Activated B cell treated with CpG ODN at 0.5 μM for 24 hours (primary cell): Measurements from ENCODE around the gene ADI1. TPM values are rescaled to one million over a fixed set of nuclear protein-coding genes. Genes with fewer than 3 reads are reported as not detected.

Experiments
- ATAC-seq: fragments of 200-7000 bp; cut with Tn5 transposase; one replicate; pipeline ENCODE4 v1.10.0; 2021; ENCODE audit warnings: low read depth, mild to moderate bottlenecking, moderate library complexity
- CTCF ChIA-PET: fragments of 350-600 bp; sonication (Branson Sonifier 250); formaldehyde crosslinking; loops from one replicate; lab custom pipeline; 2021; ENCODE audit warnings: antibody characterized with exemption; lab: Charles Lee
- POLR2A ChIA-PET: fragments of 350-600 bp; sonication (Branson Sonifier 250); formaldehyde crosslinking; loops from one replicate; lab custom pipeline; 2021; ENCODE audit warnings: antibody characterized with exemption; lab: Charles Lee
- DNase-seq: peaks from one replicate; pipeline ENCODE4 v3.0.0; 2022
- H3K27ac Mint-ChIP-seq: one replicate; pipeline ENCODE4 v1.8.0; 2020; ENCODE audit warnings: mixed read lengths
- H3K27me3 Mint-ChIP-seq: one replicate; pipeline ENCODE4 v1.8.0; 2021; ENCODE audit warnings: mixed read lengths
- H3K36me3 Mint-ChIP-seq: one replicate; pipeline ENCODE4 v1.8.0; 2021; ENCODE audit warnings: low read depth, mixed read lengths
- H3K4me1 Mint-ChIP-seq: one replicate; pipeline ENCODE4 v1.8.0; 2021; ENCODE audit warnings: mixed read lengths
- H3K4me3 Mint-ChIP-seq: one replicate; pipeline ENCODE4 v1.8.0; 2020; ENCODE audit warnings: mild to moderate bottlenecking, mixed read lengths
- H3K9me3 Mint-ChIP-seq: one replicate; pipeline ENCODE4 v1.8.0; 2020; ENCODE audit warnings: mixed read lengths
- intact Hi-C: fragments of 100-400 bp; cut with micrococcal nuclease; formaldehyde crosslinking; loops from one replicate; pipeline ENCODE4 v1.15.1; 2024
- total RNA-seq: library from RNA; stranded (reverse); gene quantifications from 2 replicates; pipeline ENCODE4 v1.2.3, GENCODE V29; 2022
- TF ChIP-seq, protein P1 (sequence below): fragments of 200-600 bp; IDR thresholded peaks from one replicate; pipeline ENCODE4 v1.8.0; 2022; ENCODE audit warnings: antibody characterized with exemption, mild to moderate bottlenecking

The ADI1 gene
- total RNA-seq, 1 donor from 2014 or later: 20.5 TPM

DNA sequence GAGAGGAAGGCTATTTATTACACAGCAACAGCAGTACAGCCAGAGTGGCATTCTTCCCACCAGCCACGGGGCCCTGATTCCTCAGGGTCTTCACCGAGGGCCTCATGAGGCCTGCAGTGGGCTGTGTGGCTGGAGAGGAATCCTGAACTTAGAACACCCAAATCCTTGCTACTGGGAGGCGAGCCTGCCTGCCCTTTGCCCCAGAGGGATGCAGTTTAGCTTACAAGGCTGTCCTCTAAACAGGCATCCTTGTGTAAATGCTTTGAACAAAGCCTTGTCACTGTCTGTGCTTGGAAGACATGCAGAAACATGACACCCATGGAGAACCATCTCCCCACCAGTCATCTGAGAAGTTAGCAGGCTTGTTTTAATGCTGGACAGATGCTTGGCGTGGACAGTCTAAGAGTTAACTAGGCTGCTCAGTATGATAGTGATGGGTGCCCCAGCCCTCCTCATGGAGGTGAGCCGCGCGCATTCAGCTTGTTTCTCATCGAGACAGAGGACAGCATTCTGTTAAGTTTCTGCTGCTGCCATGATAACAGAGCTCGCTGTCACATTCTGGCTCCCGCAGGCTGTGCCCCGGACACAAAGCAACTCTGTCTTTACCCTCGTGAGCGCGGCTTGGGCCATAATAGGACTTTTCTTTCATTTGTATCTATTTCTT lies 42.9 kb downstream of the ADI1 start:
- DNase-seq (no peak), ATAC-seq (no peak)
- H3K4me3 Mint-ChIP-seq: no peak overlapping the region
- no peaks in the 10 kb centered on the region for H3K9me3 Mint-ChIP-seq
- TF ChIP-seq, protein P1, sequence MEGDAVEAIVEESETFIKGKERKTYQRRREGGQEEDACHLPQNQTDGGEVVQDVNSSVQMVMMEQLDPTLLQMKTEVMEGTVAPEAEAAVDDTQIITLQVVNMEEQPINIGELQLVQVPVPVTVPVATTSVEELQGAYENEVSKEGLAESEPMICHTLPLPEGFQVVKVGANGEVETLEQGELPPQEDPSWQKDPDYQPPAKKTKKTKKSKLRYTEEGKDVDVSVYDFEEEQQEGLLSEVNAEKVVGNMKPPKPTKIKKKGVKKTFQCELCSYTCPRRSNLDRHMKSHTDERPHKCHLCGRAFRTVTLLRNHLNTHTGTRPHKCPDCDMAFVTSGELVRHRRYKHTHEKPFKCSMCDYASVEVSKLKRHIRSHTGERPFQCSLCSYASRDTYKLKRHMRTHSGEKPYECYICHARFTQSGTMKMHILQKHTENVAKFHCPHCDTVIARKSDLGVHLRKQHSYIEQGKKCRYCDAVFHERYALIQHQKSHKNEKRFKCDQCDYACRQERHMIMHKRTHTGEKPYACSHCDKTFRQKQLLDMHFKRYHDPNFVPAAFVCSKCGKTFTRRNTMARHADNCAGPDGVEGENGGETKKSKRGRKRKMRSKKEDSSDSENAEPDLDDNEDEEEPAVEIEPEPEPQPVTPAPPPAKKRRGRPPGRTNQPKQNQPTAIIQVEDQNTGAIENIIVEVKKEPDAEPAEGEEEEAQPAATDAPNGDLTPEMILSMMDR: no peak
- ChIA-PET CTCF (no interaction called here), POLR2A (no interaction called here)
- no peaks in the 10 kb centered on the region for H3K27me3 Mint-ChIP-seq
- no peak overlapping the region for H3K27ac Mint-ChIP-seq
- intact Hi-C loops: no loop called here
- peaks cover 68% of the 10 kb centered on the region for H3K36me3 Mint-ChIP-seq
- H3K4me1 Mint-ChIP-seq: peaks cover 10% of the 10 kb centered on the region

- intact Hi-C loops: no loop called here
- no peaks in the 10 kb centered on the region for H3K27me3 Mint-ChIP-seq
- H3K4me3 Mint-ChIP-seq: no peak overlapping the region
- no peaks in the 10 kb centered on the region for H3K9me3 Mint-ChIP-seq
- CTCF ChIA-PET: no interaction called here
- DNase-seq (no peak), ATAC-seq (no peak)
- TF ChIP-seq, protein P1: no peak
- peaks cover 75% of the 10 kb centered on the region for H3K36me3 Mint-ChIP-seq
- POLR2A ChIA-PET: no interaction called here
- H3K4me1 Mint-ChIP-seq: peaks cover 10% of the 10 kb centered on the region
- no peak overlapping the region for H3K27ac Mint-ChIP-seq
Measured at GRCh38 chr2:3475771-3476170, 43.6 kb downstream of the ADI1 start.

DNA sequence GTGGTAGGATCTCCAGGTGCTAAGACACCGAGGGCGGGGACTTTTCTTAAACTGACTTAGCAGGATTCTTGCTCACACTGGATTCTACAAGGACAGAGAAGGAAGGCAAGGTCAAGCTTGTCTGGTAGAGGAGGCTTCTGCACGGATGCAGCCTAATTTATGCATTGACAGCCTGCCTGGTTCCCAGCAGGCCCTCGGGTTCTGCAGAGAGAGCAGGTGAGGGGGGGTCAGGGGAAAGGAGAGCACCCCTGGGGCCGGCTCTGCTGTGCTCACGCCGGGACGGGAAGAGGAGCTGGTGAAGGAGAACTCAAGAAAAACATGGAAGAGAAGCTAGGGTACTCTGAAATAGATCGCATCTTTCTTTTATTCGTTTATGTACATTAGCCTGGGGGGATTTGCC lies 46.4 kb downstream of the ADI1 start:
- ChIA-PET POLR2A (no interaction called here), CTCF (no interaction called here)
- H3K27ac Mint-ChIP-seq: no peak overlapping the region
- H3K27me3 Mint-ChIP-seq: no peaks in the 10 kb centered on the region
- H3K36me3 Mint-ChIP-seq: peaks cover 81% of the 10 kb centered on the region
- DNase-seq (no peak), ATAC-seq (no peak)
- H3K4me1 Mint-ChIP-seq: no peaks in the 10 kb centered on the region
- intact Hi-C loops: no loop called here
- no peak overlapping the region for H3K4me3 Mint-ChIP-seq
- no peaks in the 10 kb centered on the region for H3K9me3 Mint-ChIP-seq
- TF ChIP-seq, protein P1: no peak

GRCh38 chr2:3472296-3472695 lies 47.0 kb downstream of the ADI1 start:
- Mint-ChIP-seq H3K27me3 (no peaks in the 10 kb centered on the region), H3K9me3 (no peaks in the 10 kb centered on the region), H3K4me1 (no peaks in the 10 kb centered on the region), H3K27ac (no peak overlapping the region), H3K4me3 (no peak overlapping the region), H3K36me3 (peaks cover 82% of the 10 kb centered on the region)
- CTCF ChIA-PET: no interaction called here
- no peak for ATAC-seq
- POLR2A ChIA-PET: no interaction called here
- DNase-seq: no peak
- intact Hi-C loops: no loop called here
- TF ChIP-seq, protein P1: no peak

DNA sequence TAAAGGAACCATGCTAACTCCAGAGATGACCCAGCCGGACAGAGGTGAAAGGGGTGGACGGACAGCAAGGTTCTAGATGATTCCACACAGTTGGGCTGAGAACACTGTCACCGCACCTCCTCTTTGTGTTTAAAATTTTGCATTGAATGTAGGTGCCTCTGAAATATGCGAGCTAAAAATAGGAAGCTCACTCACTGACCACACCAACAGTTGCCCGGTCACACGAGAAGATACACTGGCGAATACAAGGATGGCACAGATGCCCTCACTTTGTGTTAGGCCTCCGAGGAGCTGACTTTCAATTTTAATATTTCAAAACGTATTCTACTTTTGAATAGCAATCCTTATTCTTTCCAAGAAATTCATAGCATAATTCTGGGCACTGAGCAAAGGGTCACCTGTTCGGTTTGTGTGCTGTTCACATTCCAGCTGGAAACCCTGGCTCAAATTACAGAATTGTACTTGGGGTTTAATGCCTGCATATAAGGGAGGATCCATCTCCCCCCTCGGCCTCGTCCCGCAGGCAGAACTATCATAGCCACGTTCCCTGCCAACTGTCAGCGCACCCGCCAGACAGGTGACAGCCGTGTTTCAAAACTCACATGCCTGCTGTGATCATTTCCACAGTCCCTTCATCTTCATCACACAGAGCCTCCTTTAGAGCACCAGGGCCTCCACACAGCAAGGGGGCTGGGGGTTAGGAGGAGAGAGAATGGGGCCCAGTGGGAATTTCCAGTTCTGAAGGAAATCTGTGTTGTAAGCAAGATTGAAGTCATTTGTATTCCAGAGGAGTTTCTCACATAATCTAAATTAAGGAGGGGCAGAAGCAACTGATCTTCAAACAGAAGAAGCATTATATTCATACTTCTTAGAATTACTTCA lies 48.2 kb downstream of the ADI1 start:
- ATAC-seq (no peak), DNase-seq (no peak)
- Mint-ChIP-seq H3K4me1 (no peaks in the 10 kb centered on the region), H3K36me3 (peaks cover 90% of the 10 kb centered on the region), H3K27ac (no peak overlapping the region), H3K4me3 (no peak overlapping the region), H3K27me3 (no peaks in the 10 kb centered on the region), H3K9me3 (no peaks in the 10 kb centered on the region)
- intact Hi-C loops: no loop called here
- ChIA-PET POLR2A (no interaction called here), CTCF (no interaction called here)
- TF ChIP-seq, protein P1: no peak
